GM19099 (cell line): ENCODE data around the gene SDF2L1.

Experiments used
- POLR2A ChIP-seq: IDR thresholded peaks from 3 replicates; pipeline ENCODE4 v1.6.1; 2011; ENCODE audit warnings: low read depth; ENCODE audit not compliant: insufficient read length; ENCODE audit errors: extremely low read depth

The SDF2L1 gene

DNA sequence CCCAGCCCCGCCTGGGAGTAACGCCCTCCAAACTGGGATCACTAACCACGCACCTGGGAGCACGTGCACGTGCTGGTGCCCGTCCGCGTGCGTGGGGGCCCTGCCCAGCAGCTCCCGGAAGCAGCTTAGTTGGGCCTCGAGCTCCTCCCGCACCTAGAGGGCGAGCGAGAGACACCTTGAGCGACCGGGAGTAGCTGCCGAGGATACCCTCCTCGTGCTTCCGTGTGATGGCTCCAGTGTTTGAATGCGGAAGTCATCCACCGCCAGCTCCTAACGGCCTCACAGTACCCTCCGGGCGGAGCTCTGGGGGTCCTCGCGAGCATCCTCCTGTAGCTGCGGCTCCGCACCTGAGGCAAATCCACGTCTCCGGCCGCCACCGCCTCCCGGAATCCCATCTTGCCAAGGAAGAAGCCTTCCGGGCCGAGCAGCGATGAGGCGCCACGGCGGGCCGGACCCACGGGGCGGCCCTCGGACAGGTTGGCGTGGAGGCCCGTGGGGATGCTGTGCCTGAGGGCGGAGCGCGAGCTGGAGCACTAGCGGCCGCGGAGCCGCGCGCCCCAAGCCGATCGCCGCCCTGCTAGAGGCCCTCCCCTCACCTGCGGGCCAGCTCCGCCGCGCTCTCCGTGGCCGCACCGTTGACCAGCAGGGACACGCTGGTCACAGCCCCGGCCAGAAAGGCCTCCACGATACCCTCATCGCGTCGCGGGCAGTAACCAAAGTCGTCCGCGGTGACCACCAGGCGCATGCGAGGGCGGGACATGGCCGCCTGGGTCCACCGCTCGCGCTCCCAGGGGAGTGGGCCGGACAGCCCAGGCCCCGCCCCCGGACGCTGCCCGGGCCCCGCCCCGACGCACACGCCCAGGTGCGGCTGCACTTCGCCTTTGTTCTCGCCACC lies 12.6 kb upstream of the SDF2L1 start, which contains the start of gene YDJC:
Gene YDJC (minus strand): TSS at position 768 of the 895 bp plus-strand sequence. CDS start 8 bp downstream, at position 760.
- TF ChIP-seq POLR2A, result peak; percentile 77

DNA sequence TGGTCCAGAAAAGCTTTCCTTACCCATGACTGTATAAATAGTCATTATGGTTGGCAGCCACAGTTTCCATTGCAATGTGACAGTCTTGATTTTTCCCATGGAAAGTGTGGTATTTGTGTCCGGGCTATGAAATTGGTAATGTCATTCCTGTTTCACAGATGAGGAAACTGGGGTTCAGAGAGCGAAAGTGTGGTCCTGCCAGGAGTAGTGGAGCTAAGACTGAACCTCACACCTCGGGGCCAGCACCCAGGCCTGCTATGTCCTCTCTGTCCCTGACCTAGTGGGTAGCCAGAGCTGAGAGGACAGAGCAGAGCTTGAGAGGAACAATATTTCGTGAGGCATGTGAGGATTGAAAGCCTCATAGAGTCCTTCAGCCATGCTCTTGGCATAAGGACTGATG lies 11.1 kb upstream of the SDF2L1 start:
- TF ChIP-seq POLR2A, result no peak

DNA sequence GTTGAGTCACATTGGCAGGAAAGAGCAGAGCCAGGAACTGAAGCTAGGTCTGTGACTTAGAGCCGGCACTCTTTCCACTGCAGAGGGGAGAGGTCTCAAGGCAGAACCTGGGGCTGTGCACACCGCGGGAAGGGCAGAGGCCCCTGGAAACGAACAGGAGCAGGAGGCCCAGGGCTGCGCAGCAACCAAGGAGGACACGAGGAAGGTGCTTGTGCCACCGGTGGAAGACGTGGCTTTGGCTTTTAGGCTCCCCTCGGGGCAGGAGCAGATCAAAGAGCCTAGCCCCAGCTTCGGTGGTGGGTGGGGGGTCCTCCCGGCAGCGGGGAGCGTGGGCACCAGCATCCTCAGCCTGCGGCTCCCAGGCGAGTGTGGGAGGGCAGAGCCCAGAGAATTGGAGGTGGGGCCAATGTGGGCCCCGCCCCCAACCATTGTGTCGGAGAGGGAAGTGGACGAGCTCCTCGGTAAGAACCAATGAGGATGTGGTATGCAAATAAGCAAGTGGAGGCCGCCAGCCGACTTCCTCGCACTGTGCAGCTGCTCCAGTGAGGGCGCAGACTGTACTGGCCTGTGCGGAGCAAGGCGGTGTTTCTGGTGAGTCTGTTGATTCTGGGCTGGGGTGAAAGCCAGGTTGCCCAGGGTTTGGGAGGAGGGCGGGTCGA lies 9.7 kb upstream of the SDF2L1 start, which contains the start of gene CCDC116:
Gene CCDC116 (plus strand): TSS at position 524 of the 659 bp plus-strand sequence. CDS start 422 bp downstream, outside the sequence.
- TF ChIP-seq POLR2A, result no peak

- no peak for TF ChIP-seq POLR2A
Measured at GRCh38 chr22:21632931-21633330, 9.2 kb upstream of the SDF2L1 start.

GRCh38 chr22:21633481-21633880 lies 8.6 kb upstream of the SDF2L1 start:
- no peak for TF ChIP-seq POLR2A

- TF ChIP-seq POLR2A, result no peak
Measured at GRCh38 chr22:21634081-21634480, 8.0 kb upstream of the SDF2L1 start.

GRCh38 chr22:21634844-21635243 lies 7.3 kb upstream of the SDF2L1 start:
- no peak for TF ChIP-seq POLR2A

DNA sequence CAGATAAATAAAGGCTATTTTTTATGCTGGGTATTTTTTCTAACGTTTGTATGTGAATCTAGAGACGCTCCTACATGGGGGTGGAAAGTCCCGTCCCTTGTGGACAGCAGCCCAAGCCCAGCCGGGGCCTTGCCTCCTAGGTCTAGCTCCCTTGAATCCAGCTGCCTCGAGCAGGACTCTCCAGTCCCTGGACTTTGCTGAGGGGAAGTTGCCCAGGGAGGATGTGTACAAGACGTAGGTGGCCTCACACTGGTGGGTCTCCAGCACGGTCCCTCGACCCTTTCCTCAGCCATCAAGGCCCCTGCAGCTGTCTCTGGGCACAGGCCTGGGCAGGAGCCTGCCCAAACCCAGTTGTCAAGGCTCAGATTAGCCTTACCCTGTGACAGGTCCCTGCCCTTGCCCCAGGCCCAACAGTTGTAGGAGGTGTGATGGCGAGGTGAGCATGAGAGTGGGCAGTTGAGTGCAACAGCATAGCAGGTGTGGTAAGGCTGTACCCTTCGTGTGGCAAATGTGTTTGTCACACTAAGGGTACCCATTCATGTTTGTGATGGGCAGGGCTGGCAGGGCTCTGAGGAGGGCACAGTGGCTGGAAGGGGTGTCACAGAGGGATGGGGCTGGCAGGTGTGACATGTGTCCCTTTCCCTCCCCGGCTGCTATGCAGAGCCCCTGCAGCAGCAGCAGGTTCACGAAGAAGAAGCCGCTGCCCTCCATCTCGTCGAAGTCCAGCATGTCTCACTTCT lies 6.2 kb upstream of the SDF2L1 start:
- no peak for TF ChIP-seq POLR2A

DNA sequence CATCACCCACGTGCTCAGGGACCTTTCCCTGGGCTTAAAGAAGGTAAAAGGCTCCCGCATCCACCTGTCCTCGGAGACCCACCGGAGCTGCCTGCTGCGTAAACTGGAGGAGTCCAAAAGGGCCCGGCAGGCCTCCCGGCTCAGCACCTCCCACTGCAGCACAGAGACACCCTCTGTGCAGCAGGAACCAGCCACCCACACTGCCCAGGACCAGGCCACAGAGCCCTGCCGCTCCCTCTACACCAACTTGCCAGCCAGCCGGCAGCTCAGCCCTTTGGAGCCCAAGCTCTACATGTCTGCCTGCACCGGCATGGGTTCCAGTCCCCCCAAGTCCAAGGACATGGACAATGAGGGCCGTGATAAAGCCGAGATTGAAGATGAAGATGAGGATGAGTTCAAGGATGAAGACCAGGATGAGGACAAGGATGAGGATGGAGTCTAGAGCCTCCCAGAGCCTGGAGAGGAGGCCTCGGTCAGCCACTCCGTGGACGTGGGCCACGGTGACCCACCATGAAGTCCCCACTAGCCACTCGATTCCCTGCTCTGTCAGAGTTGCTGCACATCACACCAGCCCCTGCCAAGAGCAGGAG lies 5.4 kb upstream of the SDF2L1 start:
- no peak for TF ChIP-seq POLR2A

DNA sequence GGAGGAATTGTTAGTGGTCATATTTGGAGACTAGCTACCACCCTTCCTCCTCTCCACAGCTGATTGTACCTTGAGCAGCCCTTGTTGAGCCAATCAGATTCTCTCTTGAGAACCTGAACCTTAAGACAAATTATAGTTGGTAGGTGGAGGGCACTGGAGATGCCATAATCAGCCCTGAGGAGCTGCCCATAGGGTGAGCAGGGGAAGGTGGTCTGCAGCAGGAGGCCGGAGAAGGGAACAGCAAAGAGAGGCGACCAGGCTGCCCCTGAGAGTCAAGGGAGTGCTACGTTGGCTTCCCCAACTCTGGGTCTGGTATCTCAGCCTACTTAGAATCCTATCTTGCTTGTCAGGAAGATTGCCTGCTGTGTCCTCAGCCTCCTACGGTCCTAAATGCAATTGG lies 2.7 kb upstream of the SDF2L1 start:
- TF ChIP-seq POLR2A, result no peak

DNA sequence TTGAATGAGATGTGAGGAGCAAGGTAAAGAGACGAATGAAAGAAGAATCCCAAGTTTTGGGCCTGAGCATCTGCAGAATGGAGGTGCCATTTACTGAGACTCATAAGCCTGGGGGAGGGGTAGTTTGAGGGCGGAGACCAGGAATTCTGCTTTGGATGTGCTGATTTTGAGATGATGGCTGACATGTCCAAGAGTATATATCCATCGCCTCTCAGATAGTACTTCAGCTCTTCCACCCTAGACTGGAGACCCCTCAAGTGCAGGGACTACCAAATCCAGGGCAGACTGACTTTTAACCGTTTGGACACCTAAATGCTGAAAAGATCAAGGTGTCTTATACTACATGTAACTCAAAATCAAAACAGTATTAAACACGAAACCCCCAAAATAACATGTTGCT lies 1.3 kb upstream of the SDF2L1 start:
- no peak for TF ChIP-seq POLR2A

DNA sequence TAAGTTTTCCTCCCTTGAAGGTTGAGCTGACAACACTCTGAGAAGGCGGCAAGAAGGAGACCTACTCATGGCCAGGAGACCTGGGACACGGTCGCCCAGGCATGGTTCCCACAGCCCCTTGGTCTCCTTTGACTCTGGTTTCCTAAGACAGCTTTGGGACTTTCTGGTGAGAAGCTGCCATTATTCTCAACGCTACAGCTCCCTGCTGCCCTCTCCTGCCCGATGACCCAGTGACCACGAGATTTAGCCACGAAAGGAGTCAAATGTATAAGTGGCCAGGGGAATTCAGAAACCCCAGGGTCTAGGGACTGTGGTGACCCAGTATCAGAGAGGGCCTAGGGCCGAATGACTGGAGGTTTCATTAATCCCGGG lies 699 bp upstream of the SDF2L1 start:
- TF ChIP-seq POLR2A, result no peak

- TF ChIP-seq POLR2A, result peak; percentile 38
Measured at GRCh38 chr22:21642584-21643448, 714 bp downstream of the SDF2L1 start.

GRCh38 chr22:21643533-21644357 lies 1.6 kb downstream of the SDF2L1 start:
- TF ChIP-seq POLR2A, result no peak
